Stimulated activated CD4-positive, alpha-beta T cell treated with anti-CD3 and anti-CD28 coated beads, Interleukin-1b, Interleukin-23, amount 100 ng/mL, for 1 hour (primary cell): ENCODE measurements around the gene FAM217B.

Experiments used
- DNase-seq, 2 donors: peaks; one replicate each; pipeline ENCODE4 v3.0.0-alpha.2; 2020; ENCODE audit warnings: low read depth in 2 of 2

Gene FAM217B

DNA sequence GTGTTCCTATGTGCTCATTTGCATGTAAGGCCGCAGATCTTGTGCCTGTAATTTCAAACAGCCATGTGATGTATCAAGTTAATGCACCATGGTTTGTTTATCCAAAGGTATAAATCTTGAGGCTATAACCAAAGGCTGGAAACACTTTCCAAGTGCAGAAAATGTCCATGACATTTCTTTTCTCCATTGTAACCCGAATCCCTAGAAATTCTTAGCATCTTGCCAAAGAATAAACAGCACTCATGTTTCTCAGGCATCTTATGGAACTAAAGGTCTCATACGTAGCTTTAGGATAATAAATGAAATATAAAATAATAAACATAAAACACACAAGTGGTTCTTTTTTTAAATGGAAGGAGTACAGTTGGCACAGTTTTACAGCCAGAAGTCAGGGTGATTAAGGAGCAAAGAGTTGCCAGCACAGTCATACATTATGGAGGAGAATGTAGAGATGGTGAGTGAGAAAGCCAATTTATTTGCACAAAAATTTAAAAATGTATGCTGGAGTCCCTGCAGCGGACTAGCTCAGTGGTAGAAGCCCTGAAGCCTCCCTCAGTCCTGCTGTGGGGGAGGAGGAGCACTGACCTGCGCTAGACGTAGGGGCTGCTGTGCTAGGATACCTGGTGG, 36.1 kb downstream of the FAM217B start:
- no peak for DNase-seq

DNA sequence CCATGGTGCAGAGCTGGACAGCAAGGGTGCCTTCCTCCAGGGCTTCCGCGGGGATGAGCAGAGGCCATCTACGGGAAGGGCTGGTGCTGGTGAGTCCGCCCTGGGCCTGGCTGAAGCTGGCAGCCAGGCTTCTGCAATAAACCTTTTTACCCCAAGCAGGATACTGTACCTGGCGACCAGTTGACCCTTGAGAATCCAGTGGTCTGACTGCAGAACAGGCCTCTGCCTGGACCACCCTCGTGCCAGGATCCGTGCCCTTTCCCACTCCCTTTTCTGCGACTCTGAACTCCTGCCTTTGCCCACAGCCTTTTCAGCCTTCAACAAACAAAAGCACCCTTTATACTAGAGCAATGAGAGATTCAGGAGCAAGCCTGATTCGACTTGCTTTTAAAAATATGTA, 36.9 kb downstream of the FAM217B start:
- no peak for DNase-seq

DNA sequence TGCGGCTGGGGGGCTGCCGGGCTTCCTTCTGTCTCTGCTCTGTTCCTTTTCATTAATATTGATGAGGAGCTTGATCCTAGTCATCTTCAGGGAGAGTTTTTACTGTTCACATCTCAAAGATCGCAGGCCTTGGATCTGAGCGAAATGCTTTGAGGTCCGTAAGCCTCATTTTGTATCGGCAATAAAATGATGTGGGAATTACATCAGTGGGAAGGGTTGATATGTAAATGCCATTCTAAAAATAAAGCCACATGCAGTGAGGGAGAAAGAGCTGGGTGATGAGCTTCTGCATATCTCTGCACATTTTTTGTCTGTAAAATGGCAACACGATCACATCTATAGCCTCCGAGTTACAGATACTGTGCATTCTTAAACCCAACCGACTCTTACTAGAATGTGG, 42.9 kb downstream of the FAM217B start:
- no peak for DNase-seq

DNA sequence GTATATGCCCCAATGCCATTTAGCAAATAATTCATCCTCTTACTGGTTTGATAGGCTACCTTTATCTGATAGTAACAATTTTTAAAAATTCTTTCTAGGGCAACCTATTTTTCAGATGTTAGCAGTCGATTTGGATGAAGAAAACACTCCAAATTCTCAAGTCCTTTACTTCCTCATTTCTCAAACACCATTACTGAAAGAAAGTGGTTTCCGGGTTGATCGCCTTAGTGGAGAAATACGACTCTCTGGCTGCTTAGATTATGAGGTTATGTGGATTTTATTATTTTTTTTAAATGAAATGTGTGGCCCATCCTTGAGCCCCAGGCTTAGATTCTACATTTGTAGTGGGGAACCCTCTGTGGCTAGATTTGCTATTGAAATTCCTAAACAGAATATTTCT, 44.4 kb downstream of the FAM217B start:
- DNase-seq, result no peak

DNA sequence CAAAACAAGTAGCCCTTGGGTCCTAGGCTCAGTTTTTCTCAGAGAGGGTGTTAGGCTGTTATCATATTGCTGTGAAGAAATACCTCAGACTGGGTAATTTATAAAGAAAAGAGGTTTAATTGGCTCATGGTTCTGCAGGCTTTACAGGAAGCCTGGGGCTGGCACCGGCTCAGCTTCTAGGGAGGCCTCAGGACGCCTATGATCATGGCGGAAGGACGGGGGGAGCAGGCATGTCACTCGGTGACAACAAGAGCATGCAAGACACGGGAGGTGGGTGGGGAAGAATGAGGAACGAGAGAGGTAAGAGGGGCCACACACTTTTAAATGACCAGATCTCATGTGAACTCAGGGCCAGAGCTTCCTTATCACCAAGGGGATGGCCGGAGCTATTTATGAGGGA, 45.0 kb downstream of the FAM217B start:
- DNase-seq, result no peak

DNA sequence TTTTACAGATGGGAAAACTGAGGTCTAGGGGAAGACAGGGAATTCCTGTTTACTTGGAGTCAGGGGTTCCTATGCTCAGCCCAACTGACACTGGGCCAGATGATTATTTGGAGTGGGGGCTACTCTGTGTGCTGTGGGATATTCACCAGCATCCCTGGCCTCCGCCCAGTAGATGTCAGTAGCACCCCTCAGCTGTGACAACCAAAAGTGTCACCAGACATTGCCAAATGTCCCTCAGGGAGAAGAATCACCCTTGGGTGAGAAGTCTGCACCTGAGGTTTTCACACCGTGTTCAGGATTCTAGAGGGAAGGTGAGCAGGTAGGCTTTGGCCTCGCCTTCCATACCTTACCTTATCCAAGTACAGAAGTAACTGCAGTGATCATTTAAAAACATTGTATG, 45.7 kb downstream of the FAM217B start:
- DNase-seq, result no peak

DNA sequence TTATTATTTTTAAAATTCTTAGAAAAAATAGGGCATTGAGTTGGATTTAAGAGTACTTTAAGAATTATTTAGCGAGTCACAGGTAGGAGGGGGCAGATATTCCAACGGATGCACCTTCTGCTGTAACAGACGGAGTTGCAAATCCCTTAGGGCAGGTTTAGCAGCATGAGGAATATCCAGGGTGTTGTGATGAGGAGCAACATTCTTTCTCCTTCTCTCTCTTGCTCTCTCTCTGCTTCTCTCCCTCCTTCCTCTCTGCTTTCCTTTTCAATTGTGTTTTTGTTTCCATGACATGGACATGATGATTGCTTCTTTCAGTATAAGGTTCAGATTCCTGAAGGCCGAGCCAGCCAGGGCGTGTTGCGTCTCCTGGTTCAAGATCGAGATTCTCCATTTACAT, 46.9 kb downstream of the FAM217B start:
- DNase-seq, result no peak

DNA sequence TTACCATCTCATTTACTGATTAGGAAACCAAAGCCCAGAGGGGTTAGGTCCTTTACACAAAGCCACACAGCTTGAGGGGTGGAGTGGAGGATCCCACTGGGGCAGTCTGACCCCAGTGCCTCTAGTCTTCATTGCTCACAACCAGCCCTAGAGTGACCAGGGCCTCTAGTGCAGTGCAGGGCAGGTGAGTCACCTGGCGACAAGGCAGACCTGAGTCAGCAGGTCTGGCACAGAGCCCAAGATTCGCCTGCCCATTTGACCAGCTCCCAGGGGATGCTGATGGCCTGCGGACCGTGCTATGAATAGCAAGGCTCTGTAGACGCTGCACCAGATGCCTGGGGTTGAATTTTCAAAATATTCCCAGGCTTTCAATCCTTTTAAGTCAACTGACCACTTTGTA, 48.0 kb downstream of the FAM217B start:
- DNase-seq, result no peak

DNA sequence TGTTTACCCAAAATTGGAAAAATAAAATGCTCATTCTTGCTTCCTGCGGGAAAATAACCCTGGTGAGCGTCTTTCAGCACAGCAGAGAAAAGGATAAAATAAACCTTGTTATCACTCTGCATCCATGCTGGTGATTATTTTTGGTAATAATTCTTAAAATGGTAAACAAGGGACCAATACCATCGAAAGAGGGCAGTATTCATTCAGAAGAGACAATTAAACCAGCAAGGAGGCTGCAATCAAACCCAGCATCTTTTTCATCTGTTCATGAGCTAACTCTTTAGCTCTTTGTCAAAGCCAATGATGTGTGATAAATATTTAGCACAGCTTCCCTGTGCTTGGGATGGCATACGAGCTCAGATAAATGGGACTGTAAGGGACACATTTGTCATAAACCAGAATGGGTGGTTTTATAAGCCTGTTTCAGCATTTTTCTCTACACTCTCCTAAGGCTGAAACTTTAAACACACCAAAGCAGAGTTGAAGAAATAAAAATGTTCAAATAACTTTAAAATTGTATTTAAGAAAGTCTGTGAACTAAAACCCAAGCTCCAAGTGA, 52.4 kb downstream of the FAM217B start:
- no peak for DNase-seq

DNA sequence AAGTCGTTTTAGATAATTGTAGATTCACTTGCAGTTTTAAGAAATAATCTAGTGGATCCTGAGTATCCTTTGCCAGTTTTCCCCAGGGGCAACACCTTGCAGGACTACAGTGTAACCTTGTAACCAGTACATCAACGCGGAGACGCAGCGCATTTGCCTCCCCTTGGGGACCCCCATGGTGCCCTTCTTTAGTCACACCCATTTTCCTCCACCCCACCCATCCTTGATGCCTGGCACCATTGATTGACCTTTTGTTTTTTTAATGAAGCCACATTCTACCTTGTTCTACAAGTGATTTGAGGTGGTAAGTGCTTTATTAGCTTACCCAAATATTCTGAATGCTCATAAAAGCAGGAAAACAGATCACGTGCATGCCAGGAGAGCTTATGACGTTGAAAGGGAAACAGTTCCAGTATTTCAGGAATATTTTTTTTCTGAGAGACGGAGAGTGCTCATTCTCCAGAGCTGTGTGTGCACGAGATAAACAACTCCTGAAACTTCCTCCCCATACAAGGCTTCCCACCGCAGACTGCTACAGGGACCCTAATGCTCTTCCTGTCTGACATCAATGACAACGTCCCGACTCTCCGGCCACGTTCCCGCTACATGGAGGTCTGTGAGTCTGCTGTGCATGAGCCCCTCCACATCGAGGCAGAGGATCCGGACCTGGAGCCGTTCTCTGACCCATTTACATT, 53.7 kb downstream of the FAM217B start:
- DNase-seq, result no peak

DNA sequence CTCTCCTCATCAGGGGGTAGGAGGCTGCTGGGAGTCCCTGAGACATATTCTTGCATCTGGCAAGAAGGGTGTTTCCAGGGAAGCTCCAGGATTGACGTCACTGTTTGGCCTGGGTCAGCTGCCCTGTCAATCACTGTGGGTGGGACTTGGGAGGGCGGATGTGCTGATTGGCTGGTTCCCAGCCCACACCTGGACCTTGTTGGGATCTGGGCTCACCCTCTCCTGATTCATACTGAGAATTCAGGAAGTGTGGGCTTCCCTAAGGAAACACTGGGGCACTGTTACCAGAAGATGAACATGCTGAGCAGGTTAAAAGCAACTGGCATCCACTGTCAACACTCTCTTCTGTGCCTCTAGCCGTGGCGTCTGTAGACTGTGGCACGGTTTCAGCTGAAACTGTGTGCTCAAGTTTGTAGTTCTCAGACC, 54.5 kb downstream of the FAM217B start:
- no peak for DNase-seq

DNA sequence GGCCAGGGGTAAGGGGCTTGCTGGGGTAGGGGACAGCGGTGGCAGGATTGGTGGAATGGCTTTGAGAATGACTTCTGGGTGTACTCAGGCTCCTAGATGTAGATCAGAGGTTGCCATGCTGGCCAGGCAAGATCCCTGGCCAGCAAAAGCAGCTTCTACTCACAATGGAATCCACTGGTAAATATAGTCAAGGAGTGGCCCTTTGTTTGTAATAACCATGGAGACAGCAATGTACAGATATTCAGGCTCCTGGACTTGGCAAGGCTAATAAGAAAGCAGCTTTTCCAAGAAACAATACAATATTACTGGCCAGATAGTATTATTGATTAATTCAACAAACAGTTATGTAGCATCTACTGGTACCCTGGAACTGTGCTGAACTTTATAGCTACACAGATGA, 55.9 kb downstream of the FAM217B start:
- DNase-seq, result no peak

DNA sequence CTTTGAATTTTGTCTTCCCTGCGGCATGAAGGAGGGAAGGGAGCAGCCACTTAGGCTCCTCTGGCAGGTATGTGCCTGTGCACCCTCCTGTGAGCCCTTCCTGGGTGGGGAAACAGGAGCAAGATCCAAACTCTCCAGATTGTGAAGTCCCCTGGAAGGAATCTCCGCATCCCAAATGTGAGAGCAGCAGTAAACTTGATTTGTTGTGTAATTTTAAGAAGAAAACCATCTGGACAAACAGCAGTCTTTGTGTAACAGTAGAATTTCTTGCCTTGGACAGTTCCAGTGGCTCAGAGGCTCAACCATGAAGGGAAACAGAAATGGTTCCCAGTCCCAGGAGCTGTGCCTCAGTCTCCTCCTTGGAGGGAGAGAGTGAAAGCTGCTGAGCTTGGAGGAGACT, 57.7 kb downstream of the FAM217B start:
- DNase-seq, result no peak
